SK-N-SH treated with all-trans-retinoic acid at 6 μM for 48 hours (cell line): ENCODE results near the gene PLXNA4.

Experiments
- PPARA ChIP-seq: fragments of 250-450 bp; sonication (Bioruptor Pico); IDR thresholded peaks from 2 replicates; pipeline ENCODE4 v1.5.0; 2020; ENCODE audit warnings: mild to moderate bottlenecking, borderline replicate concordance
- SNAI2 ChIP-seq: fragments of 250-450 bp; sonication (Bioruptor Pico); IDR thresholded peaks from 2 replicates; pipeline ENCODE4 v1.5.0; 2020; ENCODE audit warnings: mild to moderate bottlenecking, moderate library complexity
- TCF4 ChIP-seq: fragments of 250-450 bp; sonication (Bioruptor Pico); IDR thresholded peaks from 2 replicates; pipeline ENCODE4 v1.8.0; 2021; ENCODE audit warnings: mild to moderate bottlenecking, moderate library complexity, borderline replicate concordance
- TOX ChIP-seq: fragments of 250-450 bp; sonication (Bioruptor Pico); IDR thresholded peaks from 2 replicates; pipeline ENCODE4 v1.8.0; 2021; ENCODE audit warnings: mild to moderate bottlenecking, moderate library complexity, borderline replicate concordance
- ZNF565 ChIP-seq: fragments of 450-650 bp; formaldehyde crosslinking; conservative IDR thresholded peaks from 2 replicates; pipeline ENCODE4 v1.5.0; 2020; ENCODE audit warnings: low read depth, mild to moderate bottlenecking, moderate library complexity
- ZNF70 ChIP-seq: fragments of 450-650 bp; formaldehyde crosslinking; IDR thresholded peaks from 2 replicates; pipeline ENCODE4 v1.5.0; 2020; ENCODE audit warnings: mild to moderate bottlenecking, moderate library complexity
- TF ChIP-seq, protein P1 (sequence below): fragments of 250-450 bp; sonication (Bioruptor Pico); IDR thresholded peaks from 2 replicates; pipeline ENCODE4 v1.8.0; 2020; ENCODE audit warnings: mild to moderate bottlenecking, moderate library complexity, borderline replicate concordance
- TF ChIP-seq, protein P2 (sequence below): fragments of 250-450 bp; sonication (Bioruptor Pico); IDR thresholded peaks from 2 replicates; pipeline ENCODE4 v1.5.0; 2020; ENCODE audit warnings: mild to moderate bottlenecking, moderate library complexity

DNA sequence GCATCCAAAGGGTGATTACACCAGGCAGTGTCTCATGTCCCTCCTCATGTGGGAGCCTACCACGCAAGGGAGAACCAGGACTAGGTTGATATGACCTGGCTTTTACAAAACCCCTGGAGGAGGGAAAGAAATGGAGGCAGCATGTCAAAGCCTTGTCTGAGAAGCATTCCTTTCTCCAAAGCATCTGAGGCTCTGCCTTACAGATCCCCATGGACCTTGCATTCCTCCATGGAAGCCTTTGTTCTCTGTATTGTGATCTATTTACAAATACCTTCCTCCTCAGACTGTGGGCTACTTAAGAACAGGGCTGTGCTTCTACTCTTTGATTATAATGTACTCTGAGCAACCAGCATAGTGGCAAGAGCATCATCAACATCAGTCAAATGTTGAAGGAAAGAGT, 197.0 kb downstream of the PLXNA4 start:
- TF ChIP-seq, protein P1, sequence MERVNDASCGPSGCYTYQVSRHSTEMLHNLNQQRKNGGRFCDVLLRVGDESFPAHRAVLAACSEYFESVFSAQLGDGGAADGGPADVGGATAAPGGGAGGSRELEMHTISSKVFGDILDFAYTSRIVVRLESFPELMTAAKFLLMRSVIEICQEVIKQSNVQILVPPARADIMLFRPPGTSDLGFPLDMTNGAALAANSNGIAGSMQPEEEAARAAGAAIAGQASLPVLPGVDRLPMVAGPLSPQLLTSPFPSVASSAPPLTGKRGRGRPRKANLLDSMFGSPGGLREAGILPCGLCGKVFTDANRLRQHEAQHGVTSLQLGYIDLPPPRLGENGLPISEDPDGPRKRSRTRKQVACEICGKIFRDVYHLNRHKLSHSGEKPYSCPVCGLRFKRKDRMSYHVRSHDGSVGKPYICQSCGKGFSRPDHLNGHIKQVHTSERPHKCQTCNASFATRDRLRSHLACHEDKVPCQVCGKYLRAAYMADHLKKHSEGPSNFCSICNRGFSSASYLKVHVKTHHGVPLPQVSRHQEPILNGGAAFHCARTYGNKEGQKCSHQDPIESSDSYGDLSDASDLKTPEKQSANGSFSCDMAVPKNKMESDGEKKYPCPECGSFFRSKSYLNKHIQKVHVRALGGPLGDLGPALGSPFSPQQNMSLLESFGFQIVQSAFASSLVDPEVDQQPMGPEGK, result no peak
- TF ChIP-seq SNAI2, result no peak
- TF ChIP-seq TOX (CRISPR knock-in tag), result no peak
- no peak for TF ChIP-seq ZNF70 (CRISPR knock-in tag)
- no peak for TF ChIP-seq TCF4
- no peak for TF ChIP-seq ZNF565 (CRISPR knock-in tag)
- no peak for TF ChIP-seq PPARA
- TF ChIP-seq, protein P2, sequence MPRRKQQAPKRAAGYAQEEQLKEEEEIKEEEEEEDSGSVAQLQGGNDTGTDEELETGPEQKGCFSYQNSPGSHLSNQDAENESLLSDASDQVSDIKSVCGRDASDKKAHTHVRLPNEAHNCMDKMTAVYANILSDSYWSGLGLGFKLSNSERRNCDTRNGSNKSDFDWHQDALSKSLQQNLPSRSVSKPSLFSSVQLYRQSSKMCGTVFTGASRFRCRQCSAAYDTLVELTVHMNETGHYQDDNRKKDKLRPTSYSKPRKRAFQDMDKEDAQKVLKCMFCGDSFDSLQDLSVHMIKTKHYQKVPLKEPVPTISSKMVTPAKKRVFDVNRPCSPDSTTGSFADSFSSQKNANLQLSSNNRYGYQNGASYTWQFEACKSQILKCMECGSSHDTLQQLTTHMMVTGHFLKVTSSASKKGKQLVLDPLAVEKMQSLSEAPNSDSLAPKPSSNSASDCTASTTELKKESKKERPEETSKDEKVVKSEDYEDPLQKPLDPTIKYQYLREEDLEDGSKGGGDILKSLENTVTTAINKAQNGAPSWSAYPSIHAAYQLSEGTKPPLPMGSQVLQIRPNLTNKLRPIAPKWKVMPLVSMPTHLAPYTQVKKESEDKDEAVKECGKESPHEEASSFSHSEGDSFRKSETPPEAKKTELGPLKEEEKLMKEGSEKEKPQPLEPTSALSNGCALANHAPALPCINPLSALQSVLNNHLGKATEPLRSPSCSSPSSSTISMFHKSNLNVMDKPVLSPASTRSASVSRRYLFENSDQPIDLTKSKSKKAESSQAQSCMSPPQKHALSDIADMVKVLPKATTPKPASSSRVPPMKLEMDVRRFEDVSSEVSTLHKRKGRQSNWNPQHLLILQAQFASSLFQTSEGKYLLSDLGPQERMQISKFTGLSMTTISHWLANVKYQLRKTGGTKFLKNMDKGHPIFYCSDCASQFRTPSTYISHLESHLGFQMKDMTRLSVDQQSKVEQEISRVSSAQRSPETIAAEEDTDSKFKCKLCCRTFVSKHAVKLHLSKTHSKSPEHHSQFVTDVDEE, result no peak
